IPS DF 4.7 (cell line): Measurements from ENCODE around the gene RTN4RL2.

Source experiments
- DNase-seq: peaks from one replicate; pipeline ENCODE4 v3.0.0-alpha.2; 2013; ENCODE audit warnings: low spot score; ENCODE audit errors: extremely low read depth

RTN4RL2 gene

DNA sequence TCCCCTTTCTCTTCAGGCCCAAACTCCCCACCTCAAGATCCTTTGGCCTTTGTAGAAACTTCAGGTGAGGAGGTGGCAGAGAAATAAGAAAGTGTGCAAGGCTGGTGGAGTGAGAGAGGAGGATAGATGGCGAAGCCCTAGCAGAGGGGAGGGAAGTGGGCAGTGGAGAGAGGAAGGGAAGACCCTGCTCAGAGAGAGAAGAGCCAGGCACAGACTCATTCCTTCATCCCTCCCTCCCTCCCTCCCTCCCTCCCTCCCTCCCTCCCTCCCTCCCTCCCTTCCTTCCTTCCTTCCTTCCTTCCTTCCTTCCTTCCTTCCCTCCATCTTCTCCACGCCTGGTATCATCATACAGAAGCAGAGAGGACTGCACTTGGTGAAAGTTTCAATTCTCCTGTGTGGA, 21.0 kb downstream of the RTN4RL2 start:
- DNase-seq = no peak

DNA sequence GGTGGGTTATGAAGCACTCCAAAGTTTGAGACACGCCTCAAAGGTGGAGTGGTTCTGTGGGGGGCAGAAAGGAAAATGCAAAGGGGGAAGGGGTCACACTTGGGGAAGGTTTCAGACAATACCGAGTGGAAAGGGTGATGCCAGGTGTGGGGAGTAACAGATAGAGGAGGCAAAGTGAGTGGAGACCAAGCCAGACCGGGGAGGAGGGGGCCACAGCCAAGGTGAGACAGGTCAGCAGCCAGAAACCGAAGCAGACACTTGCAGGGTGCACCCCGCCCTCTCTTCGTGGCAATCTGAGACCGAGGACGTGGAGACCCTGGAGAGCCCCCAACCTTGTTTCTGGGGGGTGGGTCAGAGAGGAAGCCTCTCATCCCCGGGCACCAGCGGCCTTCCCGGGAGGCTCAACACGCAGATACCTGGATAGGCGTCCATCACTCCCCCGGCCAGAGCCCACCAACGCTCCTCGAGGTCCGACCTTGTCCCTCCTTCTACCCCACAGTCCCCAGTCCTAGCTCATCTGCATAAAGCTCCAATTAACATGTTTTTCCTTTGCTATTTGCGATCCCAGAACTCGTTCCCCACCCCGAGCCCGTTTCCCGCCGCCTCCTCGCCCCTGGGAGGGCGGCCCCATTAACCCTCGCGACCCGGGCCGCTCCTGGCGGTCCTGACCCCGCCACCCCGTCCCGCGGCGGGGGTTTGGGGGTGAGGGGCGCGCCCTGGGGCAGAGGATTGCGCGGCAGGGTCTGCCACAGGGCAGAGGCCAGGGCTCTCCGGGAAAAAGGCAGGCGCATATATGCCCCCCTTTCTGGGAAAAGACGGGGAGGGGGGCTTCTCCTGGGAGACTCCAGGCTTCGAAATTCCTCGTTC, 21.8 kb downstream of the RTN4RL2 start:
- DNase-seq = no peak

DNA sequence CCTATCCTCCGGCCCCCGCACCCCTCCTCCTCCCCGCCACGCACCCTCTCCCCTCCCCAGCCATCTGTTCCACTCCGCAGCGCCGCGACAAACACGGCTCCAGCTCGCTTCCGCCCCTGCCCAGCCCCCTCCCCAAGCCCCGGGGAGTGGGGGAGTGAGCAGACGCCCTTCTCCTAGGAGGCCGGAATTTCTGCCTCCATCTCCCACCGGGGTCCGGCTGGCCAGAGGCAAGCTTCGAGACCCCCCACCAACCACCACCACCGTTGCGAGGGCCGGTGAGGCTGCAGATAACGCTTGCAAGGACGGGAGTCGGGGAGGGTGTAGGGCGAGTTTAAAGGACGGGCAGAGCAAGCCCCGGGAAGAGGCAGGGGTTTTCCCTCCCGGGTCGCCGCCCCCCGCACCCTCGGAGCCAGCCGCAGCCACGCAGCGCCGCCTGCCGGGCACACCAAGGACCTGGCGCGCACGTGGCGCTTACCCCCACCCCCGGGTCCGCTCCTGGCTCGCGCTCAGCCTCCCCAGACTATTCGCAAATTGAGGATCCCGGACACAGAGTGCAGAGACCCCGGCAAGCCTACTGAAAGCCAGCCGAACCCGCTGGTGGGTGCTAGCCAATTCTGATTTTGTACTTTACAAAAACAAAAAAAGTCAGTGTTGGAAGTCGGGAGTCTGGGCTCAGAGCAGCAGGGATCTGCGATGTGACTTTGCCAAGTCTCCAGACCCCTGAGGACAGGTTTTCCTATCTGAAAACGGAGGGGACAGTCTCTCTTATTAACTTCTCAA, 22.6 kb downstream of the RTN4RL2 start:
- no peak for DNase-seq

DNA sequence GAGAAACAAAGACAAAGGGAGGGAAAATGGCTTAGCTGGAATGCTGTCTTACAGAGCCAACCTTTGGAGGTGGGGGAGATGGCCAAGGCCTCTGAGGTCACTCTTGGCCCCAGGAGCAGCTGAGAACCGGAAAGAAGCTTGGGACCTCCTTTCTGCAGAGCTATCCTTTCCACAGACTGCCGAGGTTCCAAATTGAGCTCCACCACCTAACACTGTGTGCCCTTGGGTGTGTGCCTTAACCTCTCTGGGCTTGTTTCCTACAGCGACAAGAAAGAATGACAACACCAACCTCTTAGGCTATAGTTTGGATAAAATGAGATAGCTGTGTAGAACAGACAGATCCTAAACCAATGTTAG, 23.2 kb downstream of the RTN4RL2 start:
- no peak for DNase-seq

DNA sequence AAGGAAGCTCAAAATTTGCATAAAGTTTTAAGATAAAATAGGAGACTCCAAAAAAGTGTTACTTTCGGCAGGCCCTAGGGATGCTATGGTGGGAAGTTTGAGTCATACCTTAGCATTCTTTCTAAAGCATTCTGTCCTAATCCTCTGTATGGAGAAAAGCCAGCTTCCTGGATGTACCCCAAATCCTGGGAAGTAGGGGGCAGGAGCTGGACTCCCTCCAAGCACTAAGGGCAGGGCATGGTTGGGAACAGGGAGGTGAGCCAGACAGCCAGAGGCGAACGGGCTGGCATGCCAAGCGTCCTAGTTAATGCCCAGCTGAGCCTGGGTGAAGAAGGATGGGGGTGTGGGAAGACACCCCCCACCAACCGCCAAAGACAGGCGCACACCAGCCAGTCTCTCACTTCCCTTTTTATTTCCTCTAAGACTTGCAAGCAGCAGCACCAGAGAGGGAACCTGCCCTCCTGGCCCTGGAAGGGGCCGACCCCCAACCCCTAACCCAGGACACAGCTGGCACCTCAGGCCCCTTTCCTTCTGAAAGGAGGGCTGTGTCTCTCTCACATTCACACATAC, 23.9 kb downstream of the RTN4RL2 start:
- DNase-seq = no peak

DNA sequence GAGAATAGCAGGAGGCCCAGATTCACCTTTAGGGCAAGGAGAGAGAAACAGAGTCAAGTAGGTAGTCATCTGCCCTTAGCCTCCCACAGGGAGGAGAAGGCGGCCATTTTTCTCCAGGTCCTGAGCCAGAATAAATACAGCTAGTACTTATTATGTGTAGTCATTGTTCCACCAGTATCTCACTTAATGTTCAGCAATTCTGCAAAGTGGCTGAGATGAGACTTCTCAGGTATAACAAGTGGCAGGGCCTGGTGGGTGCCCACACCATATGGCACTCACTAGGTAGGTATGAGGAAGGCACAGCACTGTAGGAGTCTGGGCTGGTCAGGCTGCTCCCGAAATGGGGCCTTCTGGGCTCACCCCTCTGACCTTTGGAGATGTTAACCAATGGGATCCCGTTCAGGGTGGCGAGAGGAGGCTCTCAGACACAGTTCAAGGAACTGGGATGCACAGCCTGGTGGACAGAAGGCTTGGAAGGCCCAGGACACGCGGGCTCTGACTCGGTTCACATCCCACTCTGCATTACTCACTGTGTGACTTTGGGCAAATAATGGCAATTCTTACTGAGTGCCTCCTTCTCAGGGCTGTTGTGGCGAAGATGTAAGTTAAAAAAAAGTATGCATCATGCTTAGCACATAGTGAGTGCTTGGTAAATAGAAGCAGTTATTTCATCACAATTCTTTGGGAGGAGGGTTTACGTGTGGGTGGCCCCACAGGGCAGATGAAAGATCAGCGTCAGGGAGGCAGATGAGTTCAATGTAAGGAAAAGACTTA, 25.1 kb downstream of the RTN4RL2 start:
- DNase-seq = no peak

DNA sequence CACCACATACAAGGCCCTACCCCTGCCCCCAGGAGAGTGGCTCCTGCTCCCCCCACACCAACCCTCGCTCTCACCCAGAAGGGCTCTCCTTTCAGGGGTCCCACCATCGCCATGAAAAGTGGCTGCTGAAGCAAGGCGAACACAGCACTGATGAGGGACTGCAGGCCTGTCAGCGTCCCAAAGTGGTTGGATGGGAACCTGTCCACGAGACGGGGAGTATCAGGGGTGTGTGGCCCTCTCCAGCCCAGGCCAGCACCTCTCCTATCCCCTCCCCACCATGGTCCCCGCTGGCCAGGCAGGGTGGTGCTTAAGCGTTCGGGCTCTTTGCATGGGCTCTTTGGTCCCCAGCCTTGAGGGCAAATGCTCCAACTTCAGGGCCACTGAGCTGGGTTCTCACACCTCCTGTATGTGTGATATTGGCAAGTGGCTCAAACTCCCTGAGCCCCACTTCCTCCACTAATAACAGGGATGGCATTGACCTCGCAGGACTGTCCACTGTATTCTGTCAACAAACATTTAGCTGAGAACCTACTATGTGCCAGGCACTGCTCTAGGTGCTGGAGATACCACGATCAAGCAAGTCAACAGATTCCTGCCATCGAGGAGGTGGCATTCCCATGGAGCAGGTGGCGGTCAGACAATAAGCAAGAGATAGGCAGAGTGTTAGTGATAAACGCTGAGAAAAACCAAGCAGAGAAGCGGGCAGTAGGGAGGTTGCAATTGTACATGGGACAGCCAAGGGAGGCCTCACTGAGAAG, 26.9 kb downstream of the RTN4RL2 start:
- DNase-seq = no peak

DNA sequence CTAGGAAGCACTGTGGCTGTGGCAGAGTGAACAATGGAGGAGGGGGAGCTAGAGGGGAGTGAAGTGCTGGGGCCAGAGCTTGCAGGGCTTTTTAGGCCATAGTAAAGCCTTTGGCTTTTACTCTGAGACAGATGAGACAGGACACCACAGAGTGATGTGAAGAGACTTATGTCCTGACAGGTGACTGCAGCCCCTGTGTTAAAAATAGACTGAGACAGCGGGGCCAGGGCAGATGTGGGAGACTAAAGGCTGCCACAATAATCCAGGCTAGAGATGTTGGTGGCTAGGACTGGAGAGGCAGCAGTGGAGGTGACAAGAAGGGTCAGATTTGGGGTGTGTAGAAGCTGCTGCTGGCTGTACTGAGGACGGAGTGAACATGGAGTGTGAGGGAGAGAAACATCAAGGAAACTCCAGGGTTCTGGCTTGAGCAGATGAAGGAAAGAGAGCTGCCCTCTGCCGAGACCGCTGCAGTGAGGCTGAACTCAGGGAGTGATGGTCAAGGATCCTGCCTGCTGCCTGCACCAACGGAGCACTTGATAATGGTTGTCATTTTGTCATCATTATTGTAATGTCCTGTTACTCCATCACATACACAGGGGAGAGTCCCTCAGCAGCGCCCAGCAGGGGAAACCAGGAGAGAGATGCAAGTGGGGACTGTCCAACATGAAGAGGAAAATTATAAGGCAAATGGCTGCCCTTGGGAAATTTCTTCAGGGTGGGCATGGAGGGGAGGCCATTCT, 27.8 kb downstream of the RTN4RL2 start:
- no peak for DNase-seq

DNA sequence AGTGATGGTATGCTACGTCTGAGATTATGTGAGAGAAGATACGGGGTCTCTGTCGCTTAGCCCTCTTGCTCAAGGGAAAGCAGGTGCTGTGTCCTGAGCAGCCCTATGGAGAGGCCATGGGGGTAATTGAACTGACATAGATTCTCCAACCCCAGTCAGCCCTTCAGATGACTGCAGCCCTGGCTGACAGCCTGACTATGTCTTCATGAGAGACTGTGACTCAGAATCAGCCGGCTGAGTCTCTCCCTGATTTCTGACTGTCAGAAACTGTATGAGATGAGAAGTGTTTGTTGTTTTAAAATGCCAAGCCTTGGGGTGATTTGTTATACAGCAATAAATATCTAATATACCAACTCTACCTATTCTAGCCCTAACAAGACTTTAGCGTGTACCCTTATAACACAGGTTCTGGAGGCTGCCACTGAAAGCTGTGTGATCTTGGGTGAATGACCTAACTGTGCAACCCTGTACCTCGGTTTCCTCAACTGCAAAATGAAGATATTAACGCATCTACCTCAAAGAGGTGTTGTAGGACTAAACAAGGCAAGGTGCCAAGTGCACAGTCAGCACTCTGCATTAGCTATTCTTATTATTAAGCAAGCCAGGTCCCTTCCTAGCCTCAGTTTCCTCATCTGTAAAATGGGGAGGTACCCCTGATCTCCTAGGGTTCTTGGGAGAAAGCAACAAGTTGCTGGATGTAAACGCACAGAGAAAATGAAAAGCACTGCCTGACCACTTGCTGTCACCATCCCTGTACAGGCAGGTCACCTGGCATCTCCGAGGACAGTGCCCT, 30.3 kb downstream of the RTN4RL2 start:
- no peak for DNase-seq

DNA sequence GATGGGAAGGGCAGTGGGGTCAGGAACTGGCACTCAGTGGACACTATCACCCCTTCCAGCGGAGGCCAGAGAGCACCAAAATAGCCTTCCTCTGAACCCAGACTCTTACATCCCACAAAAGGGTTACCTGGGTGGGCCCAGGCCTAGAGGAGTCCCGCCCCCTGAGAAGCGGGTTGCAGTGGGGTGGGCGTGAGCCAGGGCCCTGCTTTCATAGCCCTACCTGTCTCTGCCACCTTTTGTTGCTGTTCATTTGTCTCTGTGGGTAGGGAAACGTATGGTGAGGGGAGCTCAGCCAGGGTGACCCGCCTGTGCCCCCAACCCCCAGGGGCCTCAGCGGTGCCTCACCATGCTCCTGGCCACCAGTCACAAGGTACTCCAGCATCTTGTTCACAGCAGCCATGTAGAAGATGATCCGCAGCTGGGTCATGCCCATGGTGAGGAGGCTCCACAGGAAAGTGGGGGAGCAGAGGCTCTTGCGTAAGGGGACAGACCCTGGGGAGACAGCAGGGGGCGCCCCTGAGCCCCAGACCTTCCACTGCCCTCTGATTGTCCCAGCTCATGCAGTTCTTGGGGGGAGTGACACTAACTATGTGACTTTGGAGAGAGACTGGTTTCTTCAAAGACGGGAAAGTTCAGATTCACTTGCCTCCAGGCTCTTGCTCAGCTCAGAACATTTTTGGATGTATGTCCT, 31.2 kb downstream of the RTN4RL2 start:
- DNase-seq = no peak

DNA sequence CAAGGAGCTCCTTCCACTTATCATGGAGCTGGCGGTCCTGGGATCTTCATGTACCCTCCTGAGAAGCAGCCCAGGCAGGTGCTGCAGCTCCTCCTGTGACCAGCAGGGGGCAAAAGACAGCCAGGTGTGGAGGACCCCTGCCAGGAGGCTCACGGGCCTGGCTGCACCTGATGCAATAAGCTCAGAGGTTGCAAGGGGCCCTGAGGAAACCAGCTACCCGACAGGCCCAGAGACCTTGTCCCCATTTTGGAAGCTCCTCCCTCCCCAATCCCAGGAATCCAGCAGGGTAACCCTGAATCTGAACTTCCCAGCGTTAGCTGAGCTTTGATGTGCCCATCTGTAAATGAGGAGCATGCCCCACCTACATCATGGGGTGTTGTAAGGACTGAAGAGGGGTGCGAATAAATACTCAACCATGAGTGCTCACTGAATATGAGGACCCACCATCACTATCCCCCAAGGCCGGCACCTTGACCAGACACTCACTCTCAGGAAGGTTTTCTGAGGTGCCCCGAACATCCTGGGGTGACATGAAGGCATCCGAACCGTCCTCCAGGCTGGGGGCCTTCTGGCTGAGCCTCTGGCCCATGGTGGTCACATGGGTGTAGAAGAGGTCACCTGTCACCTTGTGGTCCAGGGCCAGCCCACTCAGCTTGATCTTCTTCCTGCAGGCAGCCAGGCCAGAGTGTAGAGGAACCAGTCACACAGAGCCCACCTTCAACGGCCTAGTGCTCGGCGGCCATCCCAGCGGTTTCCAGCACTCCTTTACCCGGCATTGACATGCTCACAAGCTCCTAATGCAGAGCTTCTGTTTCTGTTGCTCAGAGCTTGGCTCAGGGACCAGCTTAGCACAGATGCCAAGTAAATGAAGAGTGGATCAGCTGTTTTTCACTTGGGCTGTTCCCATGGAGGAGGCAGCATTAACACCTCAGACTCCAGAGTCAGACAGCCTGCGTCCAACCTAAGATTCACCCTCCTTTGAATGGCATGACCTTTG, 33.5 kb downstream of the RTN4RL2 start:
- no peak for DNase-seq

DNA sequence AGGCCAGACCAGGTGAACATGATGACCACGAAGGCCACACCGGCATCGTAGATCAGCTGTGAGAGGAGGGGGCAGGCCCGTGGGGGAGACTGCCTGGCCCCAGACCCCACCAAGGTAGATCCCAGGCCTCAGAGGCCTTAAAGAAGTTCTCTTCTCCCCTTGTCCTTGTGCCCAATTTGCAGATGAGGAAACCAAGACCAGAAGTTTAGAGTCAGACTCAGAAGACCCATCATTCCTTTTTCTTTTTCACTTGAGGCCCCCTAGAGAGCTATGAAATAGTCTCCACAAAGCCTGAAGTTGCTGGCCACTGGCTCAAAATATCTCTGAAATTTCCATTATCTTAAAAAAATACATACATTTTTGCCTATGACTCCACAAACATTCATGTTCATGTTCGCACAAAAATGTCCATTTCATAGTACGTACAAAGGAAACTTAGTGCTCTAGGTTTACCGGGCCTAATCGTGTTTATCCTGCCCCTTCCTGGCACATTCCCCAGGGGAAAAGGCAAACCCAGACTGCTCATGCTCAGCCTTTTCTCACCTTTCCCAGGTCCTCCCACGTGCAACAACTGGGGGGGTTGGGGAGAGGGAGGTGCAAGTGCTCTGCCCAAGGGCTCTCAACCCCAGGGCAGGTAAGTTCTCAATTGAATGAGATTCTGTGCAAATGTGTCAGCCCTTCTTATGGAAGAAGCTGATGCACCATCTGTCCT, 35.9 kb downstream of the RTN4RL2 start:
- no peak for DNase-seq

DNA sequence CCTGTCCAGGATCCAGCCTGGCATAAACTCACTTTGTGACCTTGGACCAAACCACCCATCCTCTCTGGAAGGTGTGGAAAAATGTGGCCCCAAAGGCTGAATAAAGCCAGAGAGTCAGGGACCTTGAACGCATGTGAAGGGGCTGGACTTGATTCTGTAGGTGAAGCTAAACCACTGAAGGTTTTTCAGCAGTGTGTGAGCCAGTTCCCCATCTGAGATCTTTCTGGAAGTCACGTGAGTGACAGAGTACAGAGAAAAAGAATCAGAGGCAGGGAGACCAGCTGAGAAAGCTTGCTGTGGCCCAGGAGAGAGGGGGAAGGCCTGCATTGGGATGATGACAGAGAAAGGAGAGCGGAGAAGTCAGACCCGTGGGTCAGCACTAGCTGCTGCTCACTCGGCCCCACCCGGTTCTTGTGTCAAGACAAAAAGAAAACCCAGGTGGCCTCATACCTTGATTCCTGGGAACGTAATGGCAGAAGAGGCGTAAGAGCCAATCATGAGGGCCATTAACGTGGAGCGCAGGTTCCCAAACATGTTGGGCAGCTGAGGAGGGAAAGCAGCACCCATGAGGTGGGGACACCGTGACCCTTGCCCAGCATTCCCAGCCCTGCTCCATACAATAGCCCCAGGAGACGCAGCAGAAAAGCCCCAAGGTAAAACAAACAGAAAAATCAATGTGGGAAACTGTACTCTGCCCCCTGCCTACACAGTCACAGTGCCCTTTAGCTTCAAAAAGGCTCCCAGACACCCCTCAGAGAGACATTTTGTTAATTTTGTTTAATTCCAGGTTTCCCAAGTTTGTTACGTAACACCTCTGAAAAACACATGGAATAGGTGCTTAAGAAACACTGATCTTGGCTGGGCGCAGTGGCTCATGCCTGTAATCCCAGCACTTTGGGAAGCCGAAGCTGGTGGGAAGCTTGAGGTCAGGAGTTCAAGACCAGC, 37.2 kb downstream of the RTN4RL2 start:
- DNase-seq = no peak

DNA sequence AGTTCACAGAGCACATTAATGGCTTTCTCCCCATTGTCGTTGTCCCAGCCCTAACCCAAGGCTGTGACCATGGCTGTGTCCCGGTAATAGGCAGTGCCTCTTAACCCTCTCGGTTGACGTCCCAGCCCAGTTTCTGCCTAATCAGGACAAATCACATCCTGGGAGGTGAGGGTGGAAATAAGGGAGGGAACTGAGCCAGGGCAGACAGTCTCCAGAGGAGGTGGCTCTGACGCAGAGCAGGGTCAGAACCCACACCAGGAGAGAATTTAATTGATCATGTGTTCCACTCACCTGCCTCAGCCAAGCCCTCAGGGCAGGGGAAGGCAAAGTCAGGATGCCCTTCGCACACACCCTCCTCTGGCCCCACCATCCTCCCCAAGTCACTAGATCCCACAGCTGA, 38.2 kb downstream of the RTN4RL2 start:
- no peak for DNase-seq

DNA sequence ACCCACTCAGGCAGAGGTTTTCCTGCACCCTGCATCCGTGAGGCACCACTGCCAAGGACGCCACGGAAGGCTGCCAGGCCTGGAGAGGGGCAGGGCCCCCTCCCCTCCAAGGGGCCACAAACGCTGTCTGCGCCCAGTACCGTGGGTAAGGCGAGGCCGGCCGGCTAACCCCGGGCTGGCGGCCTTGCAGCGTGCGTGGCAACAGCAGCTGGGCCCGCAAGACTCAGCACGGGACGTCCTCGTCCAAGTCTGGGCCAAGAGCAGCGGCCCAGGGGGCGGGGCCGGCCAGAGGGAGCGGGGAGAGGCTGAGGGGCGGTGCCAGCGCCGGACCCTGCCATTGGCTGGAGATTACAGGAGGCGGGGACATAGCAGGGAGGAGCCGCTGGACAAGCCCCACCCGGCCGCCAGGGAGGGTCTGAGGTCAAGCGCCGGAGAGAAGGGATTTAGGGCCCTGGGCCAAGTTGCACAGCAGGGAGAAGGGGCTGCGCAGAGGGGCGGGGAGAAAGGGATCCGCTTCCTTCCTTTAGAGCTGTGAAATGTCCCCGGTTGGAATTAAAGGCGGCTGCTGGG, 39.2 kb downstream of the RTN4RL2 start:
- DNase-seq = no peak
